ENCODE results near the gene CD34. TPM values are rescaled to one million over a fixed set of nuclear protein-coding genes. Genes with fewer than 3 reads are reported as not detected.

Gene CD34
- total RNA-seq, 1 experiment from 2014 or later: not detected

DNA sequence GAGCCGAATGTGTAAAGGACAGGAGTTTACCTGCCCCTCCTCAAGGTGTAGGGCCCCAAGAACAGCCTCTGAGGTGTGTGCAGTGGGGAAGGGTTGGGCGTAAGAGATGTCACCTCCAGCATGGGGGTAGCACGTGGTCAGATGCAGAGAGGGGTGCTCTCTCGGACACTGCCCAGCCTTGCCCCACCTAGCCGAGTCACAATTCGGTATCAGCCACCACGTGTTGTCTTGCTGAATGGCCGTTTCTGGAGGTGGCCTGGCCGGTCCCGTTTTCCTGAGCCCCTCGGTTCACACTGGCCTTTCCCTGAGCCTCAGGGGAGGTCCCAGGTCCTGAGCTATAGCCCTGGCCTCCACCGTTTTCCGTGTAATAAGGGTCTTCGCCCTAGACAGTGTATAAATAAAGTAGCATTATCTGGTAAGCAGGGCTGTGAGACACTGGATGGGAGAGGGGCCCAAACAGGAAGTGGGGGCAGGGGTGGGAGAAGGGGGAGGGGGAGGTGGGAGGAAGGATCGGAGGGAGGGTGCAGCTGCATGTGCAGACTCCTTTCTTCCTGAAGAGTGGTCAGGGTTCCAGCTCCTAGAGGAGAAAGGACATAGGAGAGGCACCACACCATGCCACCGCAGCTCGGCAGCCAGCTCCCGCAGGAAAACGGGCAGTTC, 23.3 kb downstream of the CD34 start:
- DNase-seq: no peak
- ChIA-PET CTCF (interaction anchor here (0.8 kb wide), 1 partner anchor 76 kb away, joined by 3 read pairs; no protein-coding TSS in a partner anchor), POLR2A (ENCODE audit: unreplicated experiment) (no interaction called here)
- H3K9me2 ChIP-seq (ENCODE audit: insufficient read depth): no peaks in the 10 kb centered on the region
- H3K4me3 ChIP-seq: no peak overlapping the region
- H3F3A ChIP-seq (ENCODE audit: insufficient read depth, low read depth): no peaks in the 10 kb centered on the region
- no peaks in the 10 kb centered on the region for H3K79me2 ChIP-seq (ENCODE audit: low read depth)
- intact Hi-C loops (cut with micrococcal nuclease; ENCODE audit: unreplicated experiment): loop anchor here (5.0 to 10.0 kb wide), 2 partner anchors 107 to 360 kb away; no protein-coding TSS in a partner anchor
- no TSS peak for BruUV-seq (replicated peaks)
- no peaks in the 10 kb centered on the region for H3K36me3 ChIP-seq (ENCODE audit: low read depth)
- H3K27ac ChIP-seq: no peak overlapping the region
- no peaks in the 10 kb centered on the region for H4K20me1 ChIP-seq (ENCODE audit: insufficient read depth)
- no peak overlapping the region for H2AFZ ChIP-seq
- H3K9me3 ChIP-seq (ENCODE audit: insufficient read depth, low read depth): no peaks in the 10 kb centered on the region
- no peaks in the 10 kb centered on the region for H3K4me1 ChIP-seq (replicated peaks; ENCODE audit: insufficient read depth)
- no peak for TF ChIP-seq CTCF (conservative IDR thresholded peaks at IDR 0.05)
- no peak for TF ChIP-seq EZH2 (IDR thresholded peaks at IDR 0.05; ENCODE audit: low read depth)
- peaks cover 6% of the 10 kb centered on the region for H3K27me3 ChIP-seq (ENCODE audit: insufficient read depth, low read depth)
- no peak overlapping the region for H3K4me2 ChIP-seq

- no peaks in the 10 kb centered on the region for H4K20me1 ChIP-seq (ENCODE audit: insufficient read depth)
- BruUV-seq (replicated peaks): no TSS peak
- no peak for DNase-seq
- H3K27me3 ChIP-seq (ENCODE audit: insufficient read depth, low read depth): peaks cover 6% of the 10 kb centered on the region
- no peak for TF ChIP-seq CTCF (conservative IDR thresholded peaks at IDR 0.05)
- no peak for TF ChIP-seq EZH2 (IDR thresholded peaks at IDR 0.05; ENCODE audit: low read depth)
- H3F3A ChIP-seq (ENCODE audit: insufficient read depth, low read depth): no peaks in the 10 kb centered on the region
- no peak overlapping the region for H3K4me3 ChIP-seq
- CTCF ChIA-PET: interaction anchor here (0.6 to 2.3 kb wide), 4 partner anchors 11 to 357 kb away, joined by 3 to 10 read pairs (median 5); no protein-coding TSS in a partner anchor
- intact Hi-C loops (cut with micrococcal nuclease; ENCODE audit: unreplicated experiment): loop anchor here (5.0 to 10.0 kb wide), 2 partner anchors 109 to 361 kb away; no protein-coding TSS in a partner anchor
- no peaks in the 10 kb centered on the region for H3K4me1 ChIP-seq (replicated peaks; ENCODE audit: insufficient read depth)
- H2AFZ ChIP-seq: no peak overlapping the region
- no peak overlapping the region for H3K27ac ChIP-seq
- H3K79me2 ChIP-seq (ENCODE audit: low read depth): no peaks in the 10 kb centered on the region
- H3K36me3 ChIP-seq (ENCODE audit: low read depth): no peaks in the 10 kb centered on the region
- no peak overlapping the region for H3K4me2 ChIP-seq
- no peaks in the 10 kb centered on the region for H3K9me3 ChIP-seq (ENCODE audit: insufficient read depth, low read depth)
- no peaks in the 10 kb centered on the region for H3K9me2 ChIP-seq (ENCODE audit: insufficient read depth)
- POLR2A ChIA-PET (ENCODE audit: unreplicated experiment): no interaction called here
Measured at GRCh38 chr1:207886227-207886626, 24.7 kb downstream of the CD34 start.

GRCh38 chr1:207885129-207886032, 25.5 kb downstream of the CD34 start:
- Histone ChIP-seq H3K4me3 (no peak overlapping the region), H3K79me2 (ENCODE audit: low read depth) (no peaks in the 10 kb centered on the region), H3K27ac (no peak overlapping the region), H4K20me1 (ENCODE audit: insufficient read depth) (no peaks in the 10 kb centered on the region), H3K4me2 (no peak overlapping the region), H2AFZ (no peak overlapping the region), H3K36me3 (ENCODE audit: low read depth) (no peaks in the 10 kb centered on the region), H3F3A (ENCODE audit: insufficient read depth, low read depth) (no peaks in the 10 kb centered on the region), H3K9me3 (ENCODE audit: insufficient read depth, low read depth) (no peaks in the 10 kb centered on the region), H3K4me1 (replicated peaks; ENCODE audit: insufficient read depth) (no peaks in the 10 kb centered on the region), H3K27me3 (ENCODE audit: insufficient read depth, low read depth) (peaks cover 6% of the 10 kb centered on the region), H3K9me2 (ENCODE audit: insufficient read depth) (no peaks in the 10 kb centered on the region)
- intact Hi-C loops (cut with micrococcal nuclease; ENCODE audit: unreplicated experiment): loop anchor here (1.0 to 10.0 kb wide), 3 partner anchors 78 to 362 kb away; no protein-coding TSS in a partner anchor
- CTCF ChIA-PET: interaction anchor here (0.6 to 2.8 kb wide), 7 partner anchors 11 to 1629 kb away, joined by 3 to 18 read pairs (median 5); partner anchors contain the start of gene PLXNA2
- no TSS peak for BruUV-seq (replicated peaks)
- peak; percentile 50 to 53 for DNase-seq
- TF ChIP-seq CTCF (conservative IDR thresholded peaks at IDR 0.05): peak; percentile 91
- no peak for TF ChIP-seq EZH2 (IDR thresholded peaks at IDR 0.05; ENCODE audit: low read depth)
- POLR2A ChIA-PET (ENCODE audit: unreplicated experiment): no interaction called here

Data from PC-9 (cell line).